ENCODE measurements around the gene RRAD.

The RRAD gene

GRCh38 chr16:66895689-66895979 is 29.7 kb downstream of the RRAD start:
- H3K36me3 ChIP-seq (ENCODE audit: control insufficient read depth in 2 of 2, insufficient read depth in 2 of 2, low read length in 2 of 2): no peaks in the 10 kb centered on the region
- no peaks in the 10 kb centered on the region for H3K9me3 ChIP-seq (ENCODE audit: control insufficient read depth in 2 of 2, low read length in 2 of 2)
- H3K27me3 ChIP-seq (ENCODE audit: control insufficient read depth in 2 of 2, insufficient read depth in 2 of 2, low read length in 2 of 2): no peaks in the 10 kb centered on the region
- H3K27ac ChIP-seq (ENCODE audit: low read depth in 2 of 2, low read length in 2 of 2): peak overlapping the region; percentile 86 to 87
- H3K9ac ChIP-seq (ENCODE audit: low read depth in 1 of 2, low read length in 2 of 2): peak overlapping the region; percentile 41 to 46
- H3K4me3 ChIP-seq (ENCODE audit: low read length in 2 of 2): no peak overlapping the region
- H3K4me1 ChIP-seq (ENCODE audit: control insufficient read depth in 2 of 2, insufficient read depth in 2 of 2, low read length in 2 of 2): peaks cover 30 to 33% of the 10 kb centered on the region in 2 donors

GRCh38 chr16:66894948-66895688 is 30.2 kb downstream of the RRAD start:
- Histone ChIP-seq H3K36me3 (ENCODE audit: control insufficient read depth in 2 of 2, insufficient read depth in 2 of 2, low read length in 2 of 2) (no peaks in the 10 kb centered on the region), H3K27me3 (ENCODE audit: control insufficient read depth in 2 of 2, insufficient read depth in 2 of 2, low read length in 2 of 2) (no peaks in the 10 kb centered on the region), H3K9me3 (ENCODE audit: control insufficient read depth in 2 of 2, low read length in 2 of 2) (no peaks in the 10 kb centered on the region), H3K4me3 (ENCODE audit: low read length in 2 of 2) (no peak overlapping the region), H3K27ac (ENCODE audit: low read depth in 2 of 2, low read length in 2 of 2) (peak overlapping the region; percentile 86 to 87), H3K9ac (ENCODE audit: low read depth in 1 of 2, low read length in 2 of 2) (peak overlapping the region; percentile 41 to 46), H3K4me1 (ENCODE audit: control insufficient read depth in 2 of 2, insufficient read depth in 2 of 2, low read length in 2 of 2) (peaks cover 26 to 29% of the 10 kb centered on the region in 2 donors)

DNA sequence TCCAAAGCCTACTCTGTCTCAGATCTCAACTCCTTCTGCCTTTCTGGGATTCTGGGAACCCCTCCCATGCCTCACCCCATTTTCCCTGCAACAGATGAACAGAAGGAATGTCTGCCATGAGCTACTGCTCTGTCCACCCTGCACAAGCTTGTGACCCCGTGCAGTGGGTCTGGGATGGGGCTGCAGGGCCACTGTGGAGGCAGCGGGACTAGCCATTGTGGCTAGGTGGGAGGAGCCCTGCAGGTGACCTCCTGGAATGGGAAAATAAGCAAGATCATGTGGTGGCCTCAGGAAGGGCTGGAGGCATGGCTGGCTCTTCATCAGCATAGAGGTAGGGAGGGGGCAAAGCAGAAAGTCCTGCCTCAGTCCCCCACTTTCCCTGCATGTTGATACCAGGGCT is 31.3 kb downstream of the RRAD start:
- no peaks in the 10 kb centered on the region for H3K9me3 ChIP-seq (ENCODE audit: control insufficient read depth in 2 of 2, low read length in 2 of 2)
- H3K9ac ChIP-seq (ENCODE audit: low read depth in 1 of 2, low read length in 2 of 2): no peak overlapping the region
- H3K36me3 ChIP-seq (ENCODE audit: control insufficient read depth in 2 of 2, insufficient read depth in 2 of 2, low read length in 2 of 2): no peaks in the 10 kb centered on the region
- H3K4me1 ChIP-seq (ENCODE audit: control insufficient read depth in 2 of 2, insufficient read depth in 2 of 2, low read length in 2 of 2): peaks cover 18 to 20% of the 10 kb centered on the region in 2 donors
- no peak overlapping the region for H3K4me3 ChIP-seq (ENCODE audit: low read length in 2 of 2)
- H3K27ac ChIP-seq (ENCODE audit: low read depth in 2 of 2, low read length in 2 of 2): no peak overlapping the region
- no peaks in the 10 kb centered on the region for H3K27me3 ChIP-seq (ENCODE audit: control insufficient read depth in 2 of 2, insufficient read depth in 2 of 2, low read length in 2 of 2)

GRCh38 chr16:66891797-66892196 is 33.5 kb downstream of the RRAD start:
- Histone ChIP-seq H3K36me3 (ENCODE audit: control insufficient read depth in 2 of 2, insufficient read depth in 2 of 2, low read length in 2 of 2) (peaks cover 3% of the 10 kb centered on the region in 2 donors), H3K27me3 (ENCODE audit: control insufficient read depth in 2 of 2, insufficient read depth in 2 of 2, low read length in 2 of 2) (no peaks in the 10 kb centered on the region), H3K9ac (ENCODE audit: low read depth in 1 of 2, low read length in 2 of 2) (no peak overlapping the region), H3K27ac (ENCODE audit: low read depth in 2 of 2, low read length in 2 of 2) (no peak overlapping the region), H3K4me1 (ENCODE audit: control insufficient read depth in 2 of 2, insufficient read depth in 2 of 2, low read length in 2 of 2) (peaks cover 13 to 14% of the 10 kb centered on the region in 2 donors), H3K9me3 (ENCODE audit: control insufficient read depth in 2 of 2, low read length in 2 of 2) (no peaks in the 10 kb centered on the region), H3K4me3 (ENCODE audit: low read length in 2 of 2) (no peak overlapping the region)

DNA sequence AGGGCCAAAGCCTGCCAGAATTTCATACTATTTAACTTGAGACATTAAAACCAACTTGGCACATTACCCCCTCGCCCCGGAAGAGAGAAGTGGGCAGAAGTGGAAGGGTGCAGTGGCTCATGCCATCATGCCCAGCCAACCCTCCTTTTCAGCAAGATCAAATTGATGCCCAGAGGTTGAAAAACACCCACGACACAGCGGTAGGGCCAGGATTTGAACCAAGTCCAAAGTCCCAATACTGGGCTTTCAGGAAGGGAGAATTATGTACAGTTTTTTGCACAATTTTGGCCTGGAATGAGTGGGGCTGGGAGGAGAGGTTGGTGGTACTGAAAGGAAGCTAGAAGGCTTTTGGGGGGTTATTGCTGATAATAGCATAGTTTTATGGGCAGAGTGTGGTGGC is 34.0 kb downstream of the RRAD start:
- H3K4me1 ChIP-seq (ENCODE audit: control insufficient read depth in 2 of 2, insufficient read depth in 2 of 2, low read length in 2 of 2): peaks cover 12% of the 10 kb centered on the region in 2 donors
- H3K9ac ChIP-seq (ENCODE audit: low read depth in 1 of 2, low read length in 2 of 2): no peak overlapping the region
- H3K4me3 ChIP-seq (ENCODE audit: low read length in 2 of 2): no peak overlapping the region
- no peaks in the 10 kb centered on the region for H3K27me3 ChIP-seq (ENCODE audit: control insufficient read depth in 2 of 2, insufficient read depth in 2 of 2, low read length in 2 of 2)
- no peak overlapping the region for H3K27ac ChIP-seq (ENCODE audit: low read depth in 2 of 2, low read length in 2 of 2)
- peaks cover 7% of the 10 kb centered on the region in 2 donors for H3K36me3 ChIP-seq (ENCODE audit: control insufficient read depth in 2 of 2, insufficient read depth in 2 of 2, low read length in 2 of 2)
- no peaks in the 10 kb centered on the region for H3K9me3 ChIP-seq (ENCODE audit: control insufficient read depth in 2 of 2, low read length in 2 of 2)

DNA sequence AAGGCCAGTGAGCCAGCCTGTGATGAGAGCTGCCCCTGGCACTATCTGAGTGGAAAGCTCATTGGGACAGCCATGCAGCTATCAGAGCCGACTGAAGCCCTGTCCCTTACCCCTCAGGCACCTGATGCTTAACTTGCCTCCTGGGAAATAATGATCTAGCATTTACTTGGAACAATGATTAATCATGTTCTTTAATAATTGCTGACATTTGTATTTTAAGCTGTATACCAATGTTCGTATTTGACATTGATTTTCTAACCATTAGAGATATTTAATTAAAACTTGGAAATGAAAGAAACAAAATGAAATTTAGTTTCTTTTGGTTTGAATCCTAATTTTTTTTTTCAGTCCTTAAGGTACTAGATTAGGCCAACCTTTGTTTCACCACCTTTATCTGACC is 34.5 kb downstream of the RRAD start:
- no peak overlapping the region for H3K27ac ChIP-seq (ENCODE audit: low read depth in 2 of 2, low read length in 2 of 2)
- H3K4me3 ChIP-seq (ENCODE audit: low read length in 2 of 2): no peak overlapping the region
- H3K4me1 ChIP-seq (ENCODE audit: control insufficient read depth in 2 of 2, insufficient read depth in 2 of 2, low read length in 2 of 2): peaks cover 6% of the 10 kb centered on the region in 2 donors
- peaks cover 10 to 11% of the 10 kb centered on the region in 2 donors for H3K36me3 ChIP-seq (ENCODE audit: control insufficient read depth in 2 of 2, insufficient read depth in 2 of 2, low read length in 2 of 2)
- no peaks in the 10 kb centered on the region for H3K27me3 ChIP-seq (ENCODE audit: control insufficient read depth in 2 of 2, insufficient read depth in 2 of 2, low read length in 2 of 2)
- H3K9ac ChIP-seq (ENCODE audit: low read depth in 1 of 2, low read length in 2 of 2): no peak overlapping the region
- no peaks in the 10 kb centered on the region for H3K9me3 ChIP-seq (ENCODE audit: control insufficient read depth in 2 of 2, low read length in 2 of 2)

GRCh38 chr16:66889622-66890021 is 35.7 kb downstream of the RRAD start:
- Histone ChIP-seq H3K27me3 (ENCODE audit: control insufficient read depth in 2 of 2, insufficient read depth in 2 of 2, low read length in 2 of 2) (no peaks in the 10 kb centered on the region), H3K27ac (ENCODE audit: low read depth in 2 of 2, low read length in 2 of 2) (no peak overlapping the region)

DNA sequence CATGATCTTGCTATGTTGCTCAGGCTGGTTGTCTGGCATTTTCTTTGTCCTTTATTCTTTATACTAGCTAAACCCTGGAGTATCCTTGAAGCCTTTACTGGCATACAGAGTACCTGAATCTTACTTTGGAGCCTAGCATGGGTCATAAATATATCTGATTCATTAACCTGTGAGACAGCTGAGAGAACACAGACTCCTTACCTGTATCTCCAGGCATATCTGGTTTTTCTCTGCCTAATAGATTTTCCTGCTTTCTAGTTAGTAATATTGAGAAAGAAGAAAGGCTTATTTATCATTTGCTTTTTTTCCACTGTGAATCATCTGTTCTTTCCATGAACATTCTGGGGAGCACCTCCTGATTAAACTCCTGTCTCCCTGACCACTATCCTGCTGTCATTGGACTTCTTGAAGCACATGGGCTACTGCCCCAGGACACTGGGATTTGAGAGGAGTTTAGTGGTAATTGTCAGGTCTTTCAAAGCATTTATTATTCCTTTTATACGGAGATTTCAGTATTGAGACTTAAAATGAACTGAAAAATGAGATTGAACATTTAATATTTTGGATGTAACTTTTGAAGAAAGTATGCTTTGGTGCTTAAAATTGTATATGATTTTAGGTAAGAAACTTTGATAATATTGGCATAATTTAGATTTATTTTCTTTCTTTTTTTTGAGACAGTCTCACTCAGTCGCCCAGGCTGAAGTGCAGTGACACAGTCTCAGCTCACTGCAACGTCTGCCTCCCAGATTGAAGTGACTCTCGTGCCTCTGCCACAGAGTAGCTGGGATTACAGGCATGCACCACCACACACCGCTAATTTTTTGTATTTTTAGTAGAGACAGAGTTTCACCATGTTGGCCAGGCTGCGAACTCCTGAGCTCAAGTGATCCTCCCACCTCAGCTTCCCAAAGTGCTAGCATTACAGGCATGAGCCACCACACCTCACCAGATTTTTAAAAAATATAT is 36.4 kb downstream of the RRAD start:
- no peaks in the 10 kb centered on the region for H3K4me1 ChIP-seq (ENCODE audit: control insufficient read depth in 2 of 2, insufficient read depth in 2 of 2, low read length in 2 of 2)
- no peaks in the 10 kb centered on the region for H3K9me3 ChIP-seq (ENCODE audit: control insufficient read depth in 2 of 2, low read length in 2 of 2)
- H3K4me3 ChIP-seq (ENCODE audit: low read length in 2 of 2): no peak overlapping the region
- no peaks in the 10 kb centered on the region for H3K27me3 ChIP-seq (ENCODE audit: control insufficient read depth in 2 of 2, insufficient read depth in 2 of 2, low read length in 2 of 2)
- no peak overlapping the region for H3K9ac ChIP-seq (ENCODE audit: low read depth in 1 of 2, low read length in 2 of 2)
- H3K27ac ChIP-seq (ENCODE audit: low read depth in 2 of 2, low read length in 2 of 2): no peak overlapping the region
- H3K36me3 ChIP-seq (ENCODE audit: control insufficient read depth in 2 of 2, insufficient read depth in 2 of 2, low read length in 2 of 2): peaks cover 23 to 27% of the 10 kb centered on the region in 2 donors

More at GRCh38 chr16:66889622-66890021, 35.7 kb downstream of the RRAD start:
- Histone ChIP-seq H3K9ac (ENCODE audit: low read depth in 1 of 2, low read length in 2 of 2) (no peak overlapping the region), H3K9me3 (ENCODE audit: control insufficient read depth in 2 of 2, low read length in 2 of 2) (no peaks in the 10 kb centered on the region), H3K36me3 (ENCODE audit: control insufficient read depth in 2 of 2, insufficient read depth in 2 of 2, low read length in 2 of 2) (peaks cover 21 to 23% of the 10 kb centered on the region in 2 donors), H3K4me1 (ENCODE audit: control insufficient read depth in 2 of 2, insufficient read depth in 2 of 2, low read length in 2 of 2) (no peaks in the 10 kb centered on the region), H3K4me3 (ENCODE audit: low read length in 2 of 2) (no peak overlapping the region)

DNA sequence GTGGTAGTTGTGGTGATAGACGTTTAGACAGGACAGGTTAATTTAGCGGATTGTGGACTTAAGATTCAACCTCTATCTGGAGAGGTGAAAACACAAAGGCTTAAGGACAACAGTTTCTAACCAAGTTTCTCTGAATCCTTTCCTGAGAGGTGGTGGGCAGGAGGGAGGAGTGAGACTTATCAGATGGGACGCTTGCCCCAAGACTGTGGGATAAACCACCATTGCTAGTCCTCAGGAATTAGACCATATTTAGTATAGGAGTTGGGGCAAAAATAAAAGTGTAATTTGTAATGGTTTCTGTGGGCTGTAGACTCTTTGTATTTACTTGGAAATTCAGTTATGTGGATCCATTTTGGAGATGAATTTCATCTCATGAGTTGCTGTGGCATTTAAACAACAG is 38.4 kb downstream of the RRAD start:
- no peak overlapping the region for H3K27ac ChIP-seq (ENCODE audit: low read depth in 2 of 2, low read length in 2 of 2)
- peaks cover 23 to 27% of the 10 kb centered on the region in 2 donors for H3K36me3 ChIP-seq (ENCODE audit: control insufficient read depth in 2 of 2, insufficient read depth in 2 of 2, low read length in 2 of 2)
- no peak overlapping the region for H3K4me3 ChIP-seq (ENCODE audit: low read length in 2 of 2)
- H3K27me3 ChIP-seq (ENCODE audit: control insufficient read depth in 2 of 2, insufficient read depth in 2 of 2, low read length in 2 of 2): no peaks in the 10 kb centered on the region
- H3K9me3 ChIP-seq (ENCODE audit: control insufficient read depth in 2 of 2, low read length in 2 of 2): no peaks in the 10 kb centered on the region
- no peak overlapping the region for H3K9ac ChIP-seq (ENCODE audit: low read depth in 1 of 2, low read length in 2 of 2)
- no peaks in the 10 kb centered on the region for H3K4me1 ChIP-seq (ENCODE audit: control insufficient read depth in 2 of 2, insufficient read depth in 2 of 2, low read length in 2 of 2)

GRCh38 chr16:66886321-66886720 is 39.0 kb downstream of the RRAD start:
- Histone ChIP-seq H3K9me3 (ENCODE audit: control insufficient read depth in 2 of 2, low read length in 2 of 2) (no peaks in the 10 kb centered on the region), H3K4me3 (ENCODE audit: low read length in 2 of 2) (no peak overlapping the region), H3K9ac (ENCODE audit: low read depth in 1 of 2, low read length in 2 of 2) (no peak overlapping the region), H3K27ac (ENCODE audit: low read depth in 2 of 2, low read length in 2 of 2) (no peak overlapping the region), H3K27me3 (ENCODE audit: control insufficient read depth in 2 of 2, insufficient read depth in 2 of 2, low read length in 2 of 2) (no peaks in the 10 kb centered on the region), H3K36me3 (ENCODE audit: control insufficient read depth in 2 of 2, insufficient read depth in 2 of 2, low read length in 2 of 2) (peaks cover 23 to 27% of the 10 kb centered on the region in 2 donors), H3K4me1 (ENCODE audit: control insufficient read depth in 2 of 2, insufficient read depth in 2 of 2, low read length in 2 of 2) (peaks cover 0 to 3% of the 10 kb centered on the region in 2 donors)

Data from mucosa of rectum (tissue), 2 donors.